ENCODE data around the gene PDE6D.
"Not testable (repeated sequence)": the region's sequence is repeated elsewhere in the genome, so short reads cannot be mapped to it uniquely, and the experiment has no call there.

DNA sequence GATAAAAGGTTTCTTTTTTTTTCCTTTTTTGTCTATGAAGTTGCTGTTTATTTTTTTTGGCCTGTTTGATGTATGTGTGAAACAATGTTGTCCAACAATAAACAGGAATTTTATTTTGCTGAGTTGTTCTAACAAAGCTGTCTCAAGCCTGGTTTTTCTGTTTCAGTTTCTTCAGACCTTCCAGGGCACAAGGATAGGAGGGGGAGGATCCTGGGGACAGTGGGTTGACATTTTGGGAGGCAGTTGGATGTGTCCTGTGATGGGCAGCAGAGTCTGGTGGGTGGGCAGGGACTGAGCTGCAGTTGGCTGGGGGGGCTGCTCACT is 67.7 kb downstream of the PDE6D start:
- TF ChIP-seq, protein P1, sequence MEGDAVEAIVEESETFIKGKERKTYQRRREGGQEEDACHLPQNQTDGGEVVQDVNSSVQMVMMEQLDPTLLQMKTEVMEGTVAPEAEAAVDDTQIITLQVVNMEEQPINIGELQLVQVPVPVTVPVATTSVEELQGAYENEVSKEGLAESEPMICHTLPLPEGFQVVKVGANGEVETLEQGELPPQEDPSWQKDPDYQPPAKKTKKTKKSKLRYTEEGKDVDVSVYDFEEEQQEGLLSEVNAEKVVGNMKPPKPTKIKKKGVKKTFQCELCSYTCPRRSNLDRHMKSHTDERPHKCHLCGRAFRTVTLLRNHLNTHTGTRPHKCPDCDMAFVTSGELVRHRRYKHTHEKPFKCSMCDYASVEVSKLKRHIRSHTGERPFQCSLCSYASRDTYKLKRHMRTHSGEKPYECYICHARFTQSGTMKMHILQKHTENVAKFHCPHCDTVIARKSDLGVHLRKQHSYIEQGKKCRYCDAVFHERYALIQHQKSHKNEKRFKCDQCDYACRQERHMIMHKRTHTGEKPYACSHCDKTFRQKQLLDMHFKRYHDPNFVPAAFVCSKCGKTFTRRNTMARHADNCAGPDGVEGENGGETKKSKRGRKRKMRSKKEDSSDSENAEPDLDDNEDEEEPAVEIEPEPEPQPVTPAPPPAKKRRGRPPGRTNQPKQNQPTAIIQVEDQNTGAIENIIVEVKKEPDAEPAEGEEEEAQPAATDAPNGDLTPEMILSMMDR (conservative IDR thresholded peaks at IDR 0.05; ENCODE audit: low read depth in 2 of 2) = not testable (repeated sequence)
- not testable (repeated sequence) for TF ChIP-seq EZH2 (IDR thresholded peaks at IDR 0.05; ENCODE audit: low read depth, unreplicated experiment); CREB1 (CRISPR knock-in tag; IDR thresholded peaks at IDR 0.05; ENCODE audit: low read depth); POLR2AphosphoS5 (IDR thresholded peaks at IDR 0.05; ENCODE audit: low read depth); EZH2phosphoT487 (IDR thresholded peaks at IDR 0.05; ENCODE audit: unreplicated experiment); JUNB (IDR thresholded peaks at IDR 0.05; ENCODE audit: unreplicated experiment); ZNF331 (CRISPR knock-in tag; IDR thresholded peaks at IDR 0.05; ENCODE audit: low read depth); STAT1 (IDR thresholded peaks at IDR 0.05; ENCODE audit: unreplicated experiment); NANOG (IDR thresholded peaks at IDR 0.05; ENCODE audit: borderline replicate concordance)
- TF ChIP-seq, protein P2, sequence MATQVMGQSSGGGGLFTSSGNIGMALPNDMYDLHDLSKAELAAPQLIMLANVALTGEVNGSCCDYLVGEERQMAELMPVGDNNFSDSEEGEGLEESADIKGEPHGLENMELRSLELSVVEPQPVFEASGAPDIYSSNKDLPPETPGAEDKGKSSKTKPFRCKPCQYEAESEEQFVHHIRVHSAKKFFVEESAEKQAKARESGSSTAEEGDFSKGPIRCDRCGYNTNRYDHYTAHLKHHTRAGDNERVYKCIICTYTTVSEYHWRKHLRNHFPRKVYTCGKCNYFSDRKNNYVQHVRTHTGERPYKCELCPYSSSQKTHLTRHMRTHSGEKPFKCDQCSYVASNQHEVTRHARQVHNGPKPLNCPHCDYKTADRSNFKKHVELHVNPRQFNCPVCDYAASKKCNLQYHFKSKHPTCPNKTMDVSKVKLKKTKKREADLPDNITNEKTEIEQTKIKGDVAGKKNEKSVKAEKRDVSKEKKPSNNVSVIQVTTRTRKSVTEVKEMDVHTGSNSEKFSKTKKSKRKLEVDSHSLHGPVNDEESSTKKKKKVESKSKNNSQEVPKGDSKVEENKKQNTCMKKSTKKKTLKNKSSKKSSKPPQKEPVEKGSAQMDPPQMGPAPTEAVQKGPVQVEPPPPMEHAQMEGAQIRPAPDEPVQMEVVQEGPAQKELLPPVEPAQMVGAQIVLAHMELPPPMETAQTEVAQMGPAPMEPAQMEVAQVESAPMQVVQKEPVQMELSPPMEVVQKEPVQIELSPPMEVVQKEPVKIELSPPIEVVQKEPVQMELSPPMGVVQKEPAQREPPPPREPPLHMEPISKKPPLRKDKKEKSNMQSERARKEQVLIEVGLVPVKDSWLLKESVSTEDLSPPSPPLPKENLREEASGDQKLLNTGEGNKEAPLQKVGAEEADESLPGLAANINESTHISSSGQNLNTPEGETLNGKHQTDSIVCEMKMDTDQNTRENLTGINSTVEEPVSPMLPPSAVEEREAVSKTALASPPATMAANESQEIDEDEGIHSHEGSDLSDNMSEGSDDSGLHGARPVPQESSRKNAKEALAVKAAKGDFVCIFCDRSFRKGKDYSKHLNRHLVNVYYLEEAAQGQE (IDR thresholded peaks at IDR 0.05; ENCODE audit: unreplicated experiment) = not testable (repeated sequence)

Data from GM23338 (cell line).